Daoy (cell line): ENCODE measurements around the gene KRTAP5-7. TPM values are rescaled to one million over a fixed set of nuclear protein-coding genes. Genes with fewer than 3 reads are reported as not detected.
"Not testable (repeated sequence)": the region's sequence is repeated elsewhere in the genome, so short reads cannot be mapped to it uniquely, and the experiment has no call there.

Source experiments
- DNase-seq: peaks from one replicate; pipeline ENCODE4 v3.0.0-alpha.2; 2015; ENCODE audit warnings: low read depth
- total RNA-seq: library from RNA; depleted of rRNA; stranded (reverse); fragments of >200 nt; shearing (Covaris generic); gene quantifications from 2 replicates; pipeline ENCODE4 v1.2.3, GENCODE V29; 2014; rRNA removed

KRTAP5-7 gene, protein sequence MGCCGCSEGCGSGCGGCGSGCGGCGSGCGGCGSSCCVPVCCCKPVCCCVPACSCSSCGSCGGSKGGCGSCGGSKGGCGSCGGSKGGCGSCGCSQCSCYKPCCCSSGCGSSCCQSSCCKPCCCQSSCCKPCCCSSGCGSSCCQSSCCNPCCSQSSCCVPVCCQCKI
- total RNA-seq = not detected in 2 replicates

DNA sequence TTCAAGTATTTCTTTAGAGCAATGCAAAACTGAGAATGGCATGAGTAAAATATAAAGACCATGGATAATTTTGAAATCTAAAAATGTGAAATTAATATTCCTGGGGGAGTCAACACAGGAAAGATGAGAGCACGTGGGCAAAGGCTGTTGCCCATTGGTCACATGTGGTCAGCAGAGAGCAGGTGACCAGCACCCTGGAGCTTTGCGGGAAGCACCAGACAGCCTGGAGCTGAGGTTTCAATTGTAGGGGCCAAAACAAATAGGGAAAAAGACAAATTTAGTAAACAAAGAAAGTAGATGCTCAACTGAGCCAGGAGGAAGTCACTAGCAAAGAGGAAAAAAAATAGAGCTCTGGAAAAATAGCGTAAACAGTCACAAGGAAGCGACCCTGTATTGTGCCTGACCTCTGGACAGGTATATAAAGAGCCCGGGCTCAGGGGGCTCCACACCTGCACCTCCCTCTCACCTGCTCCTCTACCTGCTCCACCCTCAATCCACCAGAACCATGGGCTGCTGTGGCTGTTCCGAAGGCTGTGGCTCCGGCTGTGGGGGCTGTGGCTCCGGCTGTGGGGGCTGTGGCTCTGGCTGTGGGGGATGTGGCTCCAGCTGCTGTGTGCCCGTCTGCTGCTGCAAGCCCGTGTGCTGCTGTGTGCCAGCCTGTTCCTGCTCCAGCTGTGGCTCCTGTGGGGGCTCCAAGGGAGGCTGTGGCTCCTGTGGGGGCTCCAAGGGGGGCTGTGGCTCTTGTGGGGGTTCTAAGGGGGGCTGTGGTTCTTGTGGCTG lies at the start of gene KRTAP5-7:
Gene KRTAP5-7 (plus strand): TSS at position 472 of the 780 bp plus-strand sequence. CDS start 34 bp downstream, at position 506.
- not testable (repeated sequence) for DNase-seq

DNA sequence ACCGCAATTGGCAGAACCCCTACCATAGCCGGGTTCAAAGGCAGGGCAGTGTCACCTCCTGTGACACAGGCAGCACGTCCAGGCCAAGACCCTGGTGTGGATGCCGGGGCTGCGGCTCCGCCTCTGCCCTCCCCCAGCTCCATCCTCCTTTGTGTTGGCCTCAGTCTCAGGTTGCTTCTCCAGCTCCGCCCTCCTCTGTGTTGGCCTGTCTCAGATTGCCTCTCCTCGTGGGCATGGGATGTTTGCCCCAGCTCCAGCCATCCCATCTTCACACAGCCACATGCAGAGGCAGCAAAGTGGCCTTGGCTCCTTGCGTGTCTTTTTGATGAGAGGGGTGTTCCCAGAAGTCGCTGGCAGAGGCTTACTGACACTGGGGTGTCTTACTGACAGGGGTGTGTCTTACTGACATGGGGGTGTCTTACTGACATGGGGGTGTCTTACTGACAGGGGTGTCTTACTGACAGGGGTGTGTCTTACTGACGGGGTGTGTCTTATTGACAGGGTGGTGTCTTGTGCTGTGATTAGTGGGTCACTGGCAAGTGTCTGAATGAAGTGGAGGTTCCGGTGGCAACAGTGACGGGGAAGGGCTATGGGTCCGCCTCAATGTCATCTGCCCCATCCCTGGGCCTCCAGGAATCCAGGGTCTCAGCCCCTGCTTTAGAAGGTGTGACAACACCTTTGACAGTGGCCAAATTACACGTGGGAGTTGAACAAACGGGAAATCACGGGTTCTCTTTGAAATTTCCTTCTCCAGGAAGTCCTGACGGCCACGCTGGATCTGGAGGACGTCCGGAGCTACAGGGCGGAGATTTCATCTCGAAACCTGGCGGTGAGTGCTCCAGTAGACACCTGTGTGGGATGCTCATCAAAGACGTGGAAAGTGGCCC lies 49.2 kb upstream of the KRTAP5-7 start:
- no peak for DNase-seq

GRCh38 chr11:71478528-71478840 lies 48.6 kb upstream of the KRTAP5-7 start:
- DNase-seq = no peak

DNA sequence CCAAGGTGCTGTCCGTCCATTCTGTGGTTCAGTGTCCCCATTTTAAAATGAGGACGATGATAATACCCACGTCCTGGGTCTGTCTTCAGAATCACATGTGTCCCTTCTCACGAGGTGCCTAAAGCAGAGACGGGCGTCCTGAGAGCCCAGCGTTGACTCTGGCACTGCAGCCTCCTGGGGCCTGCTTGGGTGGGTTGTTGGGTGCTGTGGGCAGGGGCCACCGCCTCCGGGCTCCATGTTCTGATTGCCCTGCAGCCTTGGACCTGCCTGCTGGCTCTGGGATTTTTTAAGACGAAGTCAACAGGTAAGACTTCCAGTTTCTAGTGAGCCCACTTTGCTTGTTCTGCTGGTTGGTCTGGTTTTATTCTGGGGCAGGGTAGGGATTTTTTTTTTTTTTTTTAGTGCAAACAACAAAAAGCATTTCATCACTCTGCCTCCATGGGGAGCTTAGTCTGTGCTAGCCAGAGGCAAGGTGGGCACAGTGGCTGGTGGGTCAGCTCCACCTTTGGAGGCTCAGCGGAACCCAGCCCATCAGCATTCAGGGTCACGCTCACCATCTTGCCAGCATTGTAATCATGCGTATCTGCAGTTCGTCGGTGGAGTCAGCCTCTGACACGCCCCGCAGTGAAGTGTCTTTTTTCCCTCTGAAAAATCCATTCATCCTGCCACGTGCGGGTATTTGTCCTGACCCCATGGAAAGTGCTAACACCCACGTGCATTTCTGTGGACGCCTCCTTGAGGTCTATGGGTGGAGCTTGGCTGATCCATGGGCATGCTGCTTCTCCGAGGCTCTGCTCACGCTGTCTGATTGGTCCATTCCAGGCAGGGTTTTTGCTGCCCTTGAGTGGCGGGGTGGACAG lies 45.7 kb upstream of the KRTAP5-7 start:
- no peak for DNase-seq

DNA sequence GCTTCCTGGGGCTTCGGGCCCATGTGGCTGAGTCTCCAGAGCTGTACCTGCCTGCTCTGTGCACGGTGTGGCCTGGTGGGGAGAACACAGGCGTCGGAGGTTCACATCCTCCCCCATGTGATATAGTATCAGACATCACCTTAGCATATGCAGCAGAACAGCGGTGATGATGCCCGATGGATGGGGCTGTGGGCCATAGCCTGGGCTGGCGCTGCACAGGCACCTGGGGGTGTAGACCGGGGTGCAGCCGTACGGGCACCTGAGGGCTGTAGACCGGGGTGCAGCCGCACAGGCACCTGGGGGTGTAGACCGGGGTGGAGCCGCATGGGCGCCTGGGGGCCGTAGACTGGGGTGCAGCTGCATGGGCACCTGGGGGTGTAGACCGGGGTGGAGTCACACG lies 44.9 kb upstream of the KRTAP5-7 start:
- no peak for DNase-seq

DNA sequence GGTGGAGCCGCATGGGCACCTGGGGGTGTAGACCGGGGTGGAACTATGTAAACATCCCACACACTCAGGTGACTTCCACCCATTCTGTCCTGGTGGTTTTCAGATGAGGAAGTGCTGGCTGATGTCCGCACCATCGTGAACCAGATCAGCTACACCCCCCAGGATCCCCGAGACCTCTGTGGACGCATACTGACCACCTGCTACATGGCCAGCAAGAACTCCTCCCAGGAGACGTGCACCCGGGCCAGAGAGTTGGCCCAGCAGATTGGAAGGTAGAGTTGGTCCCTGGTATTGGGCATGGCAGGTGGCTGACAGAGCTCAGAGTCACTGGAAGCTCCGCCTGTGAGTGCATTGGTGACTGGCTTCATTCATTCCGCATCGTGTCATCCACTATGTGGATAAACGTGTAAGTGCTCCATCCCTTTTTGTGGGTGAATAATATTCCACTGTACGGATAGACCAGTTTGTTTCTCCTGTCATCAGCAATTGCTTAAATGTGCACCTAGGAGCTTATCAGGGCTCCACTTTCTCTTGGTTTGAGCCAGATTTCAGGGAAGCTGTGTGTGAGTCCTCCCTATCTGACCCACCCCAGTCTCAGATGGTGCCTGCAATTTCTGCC lies 44.2 kb upstream of the KRTAP5-7 start:
- DNase-seq = no peak

- no peak for DNase-seq
These were observed 43.4 kb upstream of the KRTAP5-7 start for GRCh38 chr11:71483692-71484091.

DNA sequence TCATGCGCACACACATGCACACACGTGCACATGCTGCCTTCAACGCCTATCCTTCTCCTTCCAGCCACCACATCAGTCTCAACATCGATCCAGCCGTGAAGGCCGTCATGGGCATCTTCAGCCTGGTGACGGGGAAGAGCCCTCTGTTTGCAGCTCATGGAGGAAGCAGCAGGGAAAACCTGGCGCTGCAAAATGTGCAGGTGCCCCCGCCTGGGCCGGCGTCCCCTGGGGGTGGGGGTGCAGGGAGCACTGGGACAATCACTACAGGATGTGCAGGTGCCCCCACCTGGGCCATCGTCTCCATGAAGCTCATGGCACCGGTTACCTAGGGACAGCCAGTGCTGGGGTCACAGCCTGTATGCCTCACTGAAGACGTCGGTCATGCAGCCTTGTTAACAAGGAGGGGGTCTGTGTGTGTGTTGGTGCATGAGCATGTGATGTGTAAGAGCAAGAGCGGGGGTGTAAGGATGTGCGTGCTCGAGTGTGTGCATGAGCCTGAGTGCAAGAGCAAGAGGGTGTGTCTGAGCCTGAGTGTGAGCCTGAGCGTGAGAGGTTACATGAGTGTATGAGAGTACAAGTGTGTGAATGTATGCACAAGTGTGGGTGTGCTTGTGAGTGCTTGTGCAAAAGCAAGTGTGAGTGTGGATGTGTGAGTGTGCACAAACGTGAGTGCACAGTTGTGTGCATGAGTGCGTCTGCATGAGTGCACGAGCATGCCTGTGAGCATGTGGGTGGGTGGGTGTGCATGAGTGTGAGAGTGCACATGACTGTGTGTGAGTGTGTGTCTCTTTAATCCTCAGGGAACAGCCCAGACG lies 42.6 kb upstream of the KRTAP5-7 start:
- DNase-seq = no peak

DNA sequence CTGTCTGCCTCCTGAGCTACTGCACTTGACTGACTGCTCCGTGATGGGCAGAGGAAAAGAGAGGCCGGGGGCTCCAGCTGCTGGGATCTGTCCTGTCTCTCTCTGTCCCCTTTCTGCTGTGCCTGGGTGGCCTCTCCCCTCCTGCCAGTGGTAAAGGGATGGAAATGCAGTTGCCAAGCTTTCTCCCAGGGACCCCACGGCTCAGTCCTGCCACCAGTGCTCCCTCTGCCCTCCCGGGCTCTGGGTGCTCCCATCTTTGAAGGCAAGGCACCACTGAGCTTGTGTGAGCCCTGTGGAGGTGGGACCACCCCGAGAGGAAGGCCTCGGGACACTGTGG lies 42.0 kb upstream of the KRTAP5-7 start:
- DNase-seq = no peak

DNA sequence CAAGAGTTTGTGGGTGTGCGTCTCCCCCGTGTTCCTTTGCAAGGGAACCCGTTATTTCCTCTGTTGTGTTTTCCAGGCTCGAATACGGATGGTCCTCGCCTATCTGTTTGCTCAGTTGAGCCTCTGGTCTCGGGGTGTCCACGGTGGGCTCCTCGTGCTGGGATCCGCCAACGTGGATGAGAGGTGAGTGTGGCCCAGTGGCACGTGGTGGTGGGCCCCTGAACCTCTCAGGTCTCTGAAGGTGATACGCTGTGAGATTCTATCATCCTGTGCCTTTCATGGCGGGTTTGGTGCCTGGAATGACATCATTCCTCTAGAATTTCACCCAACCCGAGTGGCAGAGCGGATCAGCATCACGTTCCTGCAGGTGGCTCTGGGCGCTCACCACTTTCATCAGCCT lies 41.6 kb upstream of the KRTAP5-7 start:
- no peak for DNase-seq

DNA sequence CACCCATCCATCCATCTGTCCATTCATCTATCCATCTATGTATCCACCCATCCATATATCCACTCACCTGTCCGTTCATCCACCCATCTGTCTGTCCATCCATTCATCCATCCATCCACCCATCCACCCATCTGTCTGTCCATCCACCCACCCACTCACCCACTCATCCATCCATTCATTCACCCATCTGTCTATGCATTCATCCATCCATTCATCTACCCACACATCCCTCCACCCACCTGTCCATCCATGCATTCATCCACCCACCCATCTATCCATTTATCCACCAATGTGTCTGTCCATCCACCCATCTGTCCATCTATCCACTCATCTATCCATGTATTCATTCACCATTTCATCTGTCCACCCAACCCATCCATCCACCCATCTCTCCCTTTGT lies 40.7 kb upstream of the KRTAP5-7 start:
- no peak for DNase-seq

DNA sequence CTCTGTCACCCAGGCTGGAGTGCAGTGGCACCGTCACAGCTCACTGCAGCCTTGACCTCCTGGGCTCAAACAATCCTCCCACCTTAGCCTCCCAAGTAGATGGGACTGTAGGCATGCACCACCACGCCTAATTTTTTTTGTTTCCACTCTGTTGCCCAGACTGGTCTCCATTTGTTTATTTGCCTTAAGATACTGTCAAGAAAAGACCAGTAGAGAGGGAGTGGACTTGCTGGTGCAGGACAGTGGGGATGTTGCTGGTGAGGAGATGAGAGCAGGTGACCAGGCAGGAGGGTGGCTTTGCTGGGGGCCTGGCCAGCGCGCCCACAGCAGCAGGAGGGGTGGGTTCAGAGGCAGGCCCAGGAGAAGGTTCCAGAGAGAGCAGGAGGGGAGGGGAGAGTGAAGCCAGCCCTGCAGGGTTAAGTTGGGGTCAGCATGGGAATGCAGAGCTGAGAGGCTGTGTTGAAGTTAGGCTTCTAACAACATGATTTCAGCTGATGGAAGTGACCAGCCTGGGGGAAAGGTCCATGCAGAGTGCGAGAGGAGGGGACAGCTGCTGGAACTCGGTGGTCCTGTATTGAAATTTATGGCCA lies 38.3 kb upstream of the KRTAP5-7 start:
- DNase-seq = no peak

- DNase-seq = peak; percentile 89
These were observed 37.6 kb upstream of the KRTAP5-7 start for GRCh38 chr11:71489311-71490043.

GRCh38 chr11:71490044-71490730 lies 36.9 kb upstream of the KRTAP5-7 start:
- DNase-seq = no peak

- no peak for DNase-seq
These were observed 36.2 kb upstream of the KRTAP5-7 start for GRCh38 chr11:71490731-71491390.

DNA sequence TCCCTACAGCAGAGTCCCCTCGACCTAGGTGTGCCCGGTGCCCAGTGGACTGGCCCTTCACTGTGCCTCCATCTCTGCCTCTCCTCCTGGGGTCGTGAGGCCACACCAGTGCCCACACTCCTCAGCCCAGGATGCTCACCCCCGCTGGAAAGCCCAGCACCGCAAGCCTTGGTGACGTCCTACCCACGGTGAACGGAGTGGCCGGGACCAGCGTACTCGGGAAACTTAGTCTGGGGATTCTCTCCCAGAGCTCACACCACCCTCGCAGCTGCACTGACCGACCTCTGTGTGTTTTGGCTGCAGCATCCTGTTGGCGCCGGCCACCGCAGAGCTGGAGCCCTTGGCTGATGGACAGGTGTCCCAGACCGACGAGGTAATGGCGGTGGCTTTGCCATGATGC lies 35.5 kb upstream of the KRTAP5-7 start:
- no peak for DNase-seq

DNA sequence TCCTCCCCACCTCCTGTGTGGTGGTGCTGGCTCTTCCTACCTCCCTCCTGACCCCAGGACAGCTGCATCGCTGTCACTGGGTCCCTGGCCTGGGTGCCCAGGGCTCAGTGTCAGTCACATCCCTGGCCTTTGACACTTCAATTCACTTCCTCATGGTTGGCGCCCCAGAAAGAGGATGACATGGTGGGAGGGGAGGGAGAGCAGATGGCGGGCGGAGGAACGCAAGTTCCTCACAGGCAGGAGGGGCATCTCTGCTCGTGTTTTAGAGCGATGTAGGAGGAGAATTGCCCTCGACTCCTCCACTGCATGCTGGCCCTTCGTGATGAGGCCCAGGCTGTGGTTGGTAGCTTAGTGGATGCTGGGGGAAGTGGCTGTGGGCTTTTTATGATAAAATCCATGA lies 35.1 kb upstream of the KRTAP5-7 start:
- no peak for DNase-seq
